GM10266 (cell line): ENCODE data around the gene PRAF2.

Source experiments
- DNase-seq: peaks from one replicate; pipeline ENCODE4 v3.0.0; 2012; ENCODE audit errors: extremely low spot score
- TF ChIP-seq, protein P1 (sequence below): IDR thresholded peaks from 2 replicates; pipeline ENCODE4 v1.5.1; 2012; ENCODE audit warnings: mild to moderate bottlenecking, low read depth; ENCODE audit not compliant: control insufficient read depth, insufficient read depth; ENCODE audit errors: missing control alignments

Gene PRAF2

DNA sequence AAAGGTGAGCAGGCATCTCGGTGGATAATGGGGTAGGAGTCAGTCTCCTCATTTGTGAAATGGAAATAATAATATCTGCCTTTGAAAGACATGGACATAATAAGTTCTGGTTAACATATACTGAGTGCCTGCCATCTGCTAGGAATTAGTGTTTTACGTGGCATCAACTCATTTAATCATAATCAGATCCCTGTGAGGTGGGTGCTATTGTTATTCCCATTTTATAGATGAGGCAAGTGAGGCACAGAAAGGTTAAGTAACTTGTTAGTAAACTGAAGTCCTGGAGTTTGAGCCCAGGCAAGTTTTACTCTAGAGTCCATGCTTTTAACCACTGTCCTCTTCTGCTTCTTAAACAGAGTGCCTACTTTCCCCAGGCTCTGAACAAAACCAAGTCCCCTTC lies 7.5 kb downstream of the PRAF2 start:
- TF ChIP-seq, protein P1, sequence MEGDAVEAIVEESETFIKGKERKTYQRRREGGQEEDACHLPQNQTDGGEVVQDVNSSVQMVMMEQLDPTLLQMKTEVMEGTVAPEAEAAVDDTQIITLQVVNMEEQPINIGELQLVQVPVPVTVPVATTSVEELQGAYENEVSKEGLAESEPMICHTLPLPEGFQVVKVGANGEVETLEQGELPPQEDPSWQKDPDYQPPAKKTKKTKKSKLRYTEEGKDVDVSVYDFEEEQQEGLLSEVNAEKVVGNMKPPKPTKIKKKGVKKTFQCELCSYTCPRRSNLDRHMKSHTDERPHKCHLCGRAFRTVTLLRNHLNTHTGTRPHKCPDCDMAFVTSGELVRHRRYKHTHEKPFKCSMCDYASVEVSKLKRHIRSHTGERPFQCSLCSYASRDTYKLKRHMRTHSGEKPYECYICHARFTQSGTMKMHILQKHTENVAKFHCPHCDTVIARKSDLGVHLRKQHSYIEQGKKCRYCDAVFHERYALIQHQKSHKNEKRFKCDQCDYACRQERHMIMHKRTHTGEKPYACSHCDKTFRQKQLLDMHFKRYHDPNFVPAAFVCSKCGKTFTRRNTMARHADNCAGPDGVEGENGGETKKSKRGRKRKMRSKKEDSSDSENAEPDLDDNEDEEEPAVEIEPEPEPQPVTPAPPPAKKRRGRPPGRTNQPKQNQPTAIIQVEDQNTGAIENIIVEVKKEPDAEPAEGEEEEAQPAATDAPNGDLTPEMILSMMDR: no peak

GRCh38 chrX:49064735-49065134 lies 9.1 kb downstream of the PRAF2 start:
- TF ChIP-seq, protein P1: no peak
- DNase-seq: no peak

More for the DNA sequence above, 7.5 kb downstream of the PRAF2 start:
- DNase-seq: no peak

GRCh38 chrX:49064303-49064702 lies 9.5 kb downstream of the PRAF2 start:
- TF ChIP-seq, protein P1: no peak
- no peak for DNase-seq

DNA sequence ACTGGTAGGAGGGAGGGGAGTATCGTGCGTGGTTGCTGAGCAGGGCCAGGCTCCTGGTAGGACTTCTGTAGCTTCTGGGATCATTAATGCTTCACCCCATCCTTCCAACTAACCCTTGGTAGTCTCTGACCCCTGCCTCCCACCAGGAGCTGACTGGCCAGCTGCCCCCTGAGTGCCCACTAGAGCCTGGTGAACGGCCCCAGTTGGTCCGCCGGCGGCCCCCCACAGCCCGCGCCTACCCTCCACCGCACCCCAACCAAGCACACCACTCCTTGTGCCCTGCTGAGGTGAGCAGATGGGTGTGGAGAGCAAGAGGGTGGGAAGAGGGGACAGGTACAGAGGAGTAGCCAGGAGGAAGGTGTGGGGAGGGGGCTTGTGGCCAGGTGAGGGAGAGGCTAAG lies 10.1 kb downstream of the PRAF2 start:
- no peak for DNase-seq
- TF ChIP-seq, protein P1: no peak

DNA sequence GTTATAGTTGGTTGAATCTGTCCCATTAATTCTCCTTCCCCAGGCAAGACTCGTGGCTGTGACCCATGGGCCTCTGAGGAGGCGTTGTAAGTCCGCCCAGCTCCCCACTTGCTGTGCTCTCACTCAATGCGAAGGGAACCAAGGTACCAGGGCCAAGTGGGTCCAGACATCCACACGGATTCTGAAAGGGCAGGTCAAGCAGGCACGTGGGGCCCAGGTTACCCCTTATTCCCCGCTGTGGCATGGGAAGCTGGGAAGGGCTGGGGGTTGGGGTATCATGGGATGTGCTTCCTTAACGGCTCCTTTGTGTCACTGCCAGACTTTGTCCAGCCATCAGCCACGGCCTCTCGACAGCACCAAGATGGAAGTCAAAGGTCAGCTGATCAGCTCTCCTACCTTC lies 11.9 kb downstream of the PRAF2 start:
- no peak for DNase-seq
- TF ChIP-seq, protein P1: no peak

DNA sequence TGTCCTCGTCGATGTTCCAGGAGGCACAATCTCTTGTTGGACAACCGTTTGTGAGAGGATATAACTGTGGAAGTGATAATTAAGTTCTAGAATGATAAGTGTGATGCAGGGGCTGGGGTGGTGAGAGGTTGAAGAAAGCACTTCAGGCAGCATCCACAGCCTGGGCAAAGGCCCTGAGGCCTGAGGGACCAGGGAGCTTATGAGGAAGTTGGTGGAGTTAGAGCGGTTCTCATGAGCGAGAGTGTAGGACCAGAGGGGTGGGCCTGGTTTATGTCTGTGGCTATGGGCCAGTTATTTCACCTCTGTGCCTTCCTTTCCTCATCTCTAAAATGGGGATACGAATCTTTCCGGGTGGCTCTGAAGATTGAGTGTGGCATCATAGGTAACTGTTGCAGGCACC lies 12.3 kb downstream of the PRAF2 start:
- DNase-seq: no peak
- TF ChIP-seq, protein P1: no peak

GRCh38 chrX:49060914-49061313 lies 12.9 kb downstream of the PRAF2 start:
- DNase-seq: no peak
- TF ChIP-seq, protein P1: no peak
